H1 (cell line): ENCODE results near the gene GRB14. TPM values are rescaled to one million over a fixed set of nuclear protein-coding genes. Genes with fewer than 3 reads are reported as not detected.
A peak's percentile ranks its signal among the peaks of the same experiment; 100 is the strongest.

Experiments used
- CTCF ChIA-PET: fragments of 300-600 bp; sonication (Branson Sonifier 250); formaldehyde crosslinking; loops from one replicate; lab custom pipeline; 2021; ENCODE audit not compliant: partially characterized antibody; lab: Charles Lee
- POLR2A ChIA-PET: fragments of 300-600 bp; sonication (Branson Sonifier 250); formaldehyde crosslinking; loops from one replicate; lab custom pipeline; 2021; ENCODE audit warnings: inconsistent platforms; ENCODE audit not compliant: partially characterized antibody; lab: Charles Lee
- DNase-seq, 2 experiments: peaks; one replicate each; pipeline versions ENCODE4 v3.0.0 to v3.0.0-alpha.2; 2010 to 2022; ENCODE audit warnings: low spot score in 2 of 2, low read depth in 1 of 2, mixed read lengths in 1 of 2
- FAIRE-seq: peaks from 2 replicates; lab custom pipeline; 2011; peaks lifted over from hg19 to GRCh38; lab: Jason Lieb, UNC
- H2AFZ ChIP-seq: 2 replicates; pipeline ENCODE4 v1.8.1; 2012; ENCODE audit warnings: low read length, inconsistent platforms
- H2AK5ac ChIP-seq: 2 replicates; pipeline ENCODE4 v1.6.1; 2013; ENCODE audit warnings: low read depth, low read length
- H2BK120ac ChIP-seq: replicated peaks from 2 replicates; pipeline ENCODE3; 2013; ENCODE audit warnings: low read depth, low read length, inconsistent platforms
- H2BK12ac ChIP-seq: 2 replicates; pipeline ENCODE4 v1.6.1; 2013; ENCODE audit warnings: low read depth, low read length
- H2BK15ac ChIP-seq: 2 replicates; pipeline ENCODE4 v1.6.1; 2013; ENCODE audit warnings: low read length
- H2BK20ac ChIP-seq: 2 replicates; pipeline ENCODE4 v1.6.1; 2013; ENCODE audit warnings: low read length
- H2BK5ac ChIP-seq: 2 replicates; pipeline ENCODE4 v1.6.1; 2013; ENCODE audit warnings: low read depth, low read length
- H3K14ac ChIP-seq: 2 replicates; pipeline ENCODE4 v1.6.1; 2013; ENCODE audit warnings: inconsistent platforms; ENCODE audit not compliant: insufficient read length
- H3K18ac ChIP-seq: 2 replicates; pipeline ENCODE4 v1.6.1; 2013; ENCODE audit warnings: low read length; ENCODE audit errors: extremely low read depth
- H3K23ac ChIP-seq: 2 replicates; pipeline ENCODE4 v1.6.1; 2013; ENCODE audit warnings: inconsistent platforms; ENCODE audit not compliant: insufficient read length
- H3K23me2 ChIP-seq: 2 replicates; pipeline ENCODE4 v1.6.1; 2013; ENCODE audit warnings: low read depth, low read length
- H3K27ac ChIP-seq: 2 replicates; pipeline ENCODE4 v1.6.1; 2011; ENCODE audit warnings: low read depth, low read length, inconsistent platforms
- H3K27me3 ChIP-seq, 4 experiments: replicated peaks in 1 of 4; 1 replicate in 1 of 4; 2 replicates in 3 of 4; pipeline versions ENCODE4 v1.6.1 to v1.8.1; 2011 to 2013; ENCODE audit warnings: low read length in 3 of 4, mild to moderate bottlenecking in 3 of 4, inconsistent platforms in 2 of 4, mixed read lengths in 2 of 4, moderate library complexity in 1 of 4; ENCODE audit not compliant: control insufficient read depth in 3 of 4, insufficient read depth in 3 of 4; ENCODE audit errors: extremely low read depth in 1 of 4
- H3K36me3 ChIP-seq, 4 experiments: 2 replicates each; pipeline versions ENCODE4 v1.6.1 to v1.8.1; 2011 to 2013; ENCODE audit warnings: mild to moderate bottlenecking in 4 of 4, low read length in 3 of 4, moderate library complexity in 2 of 4, control low read depth in 1 of 4, inconsistent platforms in 1 of 4; ENCODE audit not compliant: insufficient read depth in 4 of 4, control insufficient read depth in 2 of 4
- H3K4ac ChIP-seq: replicated peaks from 2 replicates; pipeline ENCODE3; 2013; ENCODE audit warnings: low read length, low read depth, mixed read lengths, inconsistent platforms; ENCODE audit not compliant: insufficient read length
- H3K4me1 ChIP-seq, 4 experiments: replicated peaks in 1 of 4; 1 replicate in 1 of 4; 2 replicates in 3 of 4; pipeline versions ENCODE4 v1.6.1 to v1.8.1; 2011 to 2013; ENCODE audit warnings: low read length in 3 of 4, inconsistent platforms in 2 of 4, mixed read lengths in 1 of 4; ENCODE audit not compliant: insufficient read depth in 4 of 4, control insufficient read depth in 3 of 4
- H3K4me2 ChIP-seq, 2 experiments: 2 replicates each; pipeline versions ENCODE4 v1.6.1 to v1.8.1; 2011 to 2013; ENCODE audit warnings: low read depth in 2 of 2, low read length in 2 of 2, control low read depth in 1 of 2, inconsistent platforms in 1 of 2, mild to moderate bottlenecking in 1 of 2; ENCODE audit not compliant: insufficient read depth in 1 of 2
- H3K4me3 ChIP-seq, 4 experiments: fragments of 200-600, 300-600 bp in 1 of 4; sonication (generic), shearing (Covaris generic), sonication (Bioruptor Twin) in 1 of 4; 2 replicates each; pipeline versions ENCODE4 v1.5.1 to v1.8.1; 2011 to 2016; ENCODE audit warnings: low read length in 4 of 4, low read depth in 3 of 4, control low read depth in 2 of 4, inconsistent platforms in 2 of 4, mild to moderate bottlenecking in 2 of 4, mixed read lengths in 1 of 4, moderate library complexity in 1 of 4; ENCODE audit not compliant: insufficient read depth in 2 of 4; ENCODE audit errors: extremely low read depth in 1 of 4
- H3K56ac ChIP-seq: replicated peaks from 2 replicates; pipeline ENCODE3; 2013; ENCODE audit warnings: low read depth, mild to moderate bottlenecking, mixed read lengths, low read length, inconsistent platforms; ENCODE audit not compliant: insufficient read length
- H3K79me1 ChIP-seq: 2 replicates; pipeline ENCODE4 v1.6.1; 2013; ENCODE audit warnings: low read depth, low read length, control low read depth
- H3K79me2 ChIP-seq, 2 experiments: 2 replicates each; pipeline versions ENCODE4 v1.6.1 to v1.8.1; 2012 to 2013; ENCODE audit warnings: low read length in 2 of 2, mild to moderate bottlenecking in 2 of 2, inconsistent platforms in 1 of 2; ENCODE audit not compliant: insufficient read depth in 2 of 2, control insufficient read depth in 1 of 2
- H3K9ac ChIP-seq, 4 experiments: replicated peaks in 1 of 4; 1 replicate in 1 of 4; 2 replicates in 3 of 4; pipeline versions ENCODE4 v1.6.1 to v1.8.1; 2011 to 2013; ENCODE audit warnings: low read depth in 3 of 4, low read length in 3 of 4, control low read depth in 2 of 4, mild to moderate bottlenecking in 2 of 4, moderate library complexity in 2 of 4, inconsistent platforms in 1 of 4; ENCODE audit errors: extremely low read depth in 1 of 4
- H3K9me3 ChIP-seq, 2 experiments: 2 replicates each; pipeline versions ENCODE4 v1.6.1 to v1.8.1; 2012 to 2013; ENCODE audit warnings: mild to moderate bottlenecking in 2 of 2, moderate library complexity in 2 of 2, control low read depth in 1 of 2, inconsistent platforms in 1 of 2, low read depth in 1 of 2, low read length in 1 of 2, mixed read lengths in 1 of 2; ENCODE audit not compliant: insufficient read depth in 2 of 2
- H4K20me1 ChIP-seq, 2 experiments: replicated peaks in 1 of 2; 2 replicates each; pipeline versions ENCODE3 to v1.8.1; 2011 to 2013; ENCODE audit warnings: inconsistent platforms in 2 of 2, low read length in 2 of 2, mild to moderate bottlenecking in 1 of 2; ENCODE audit not compliant: insufficient read depth in 2 of 2, control insufficient read depth in 1 of 2
- H4K5ac ChIP-seq: 2 replicates; pipeline ENCODE4 v1.6.1; 2013; ENCODE audit warnings: low read length, low read depth, mixed read lengths, inconsistent platforms; ENCODE audit not compliant: insufficient read length
- H4K8ac ChIP-seq: 2 replicates; pipeline ENCODE4 v1.8.0; 2013; ENCODE audit warnings: mild to moderate bottlenecking, moderate library complexity, low read length, inconsistent platforms; ENCODE audit not compliant: insufficient read depth; ENCODE audit errors: extremely low read depth
- H4K91ac ChIP-seq: replicated peaks from 2 replicates; pipeline ENCODE3; 2013; ENCODE audit warnings: low read length, mixed read lengths, inconsistent platforms; ENCODE audit not compliant: insufficient read length
- BACH1 ChIP-seq: IDR thresholded peaks from 2 replicates; pipeline ENCODE4 v1.6.1; 2012; ENCODE audit warnings: low read length, improper control_type of control experiment
- BRCA1 ChIP-seq: IDR thresholded peaks from 2 replicates; pipeline ENCODE4 v1.6.1; 2012; ENCODE audit warnings: low read depth, low read length, improper control_type of control experiment
- CREB1 ChIP-seq: IDR thresholded peaks from 2 replicates; pipeline ENCODE4 v1.6.1; 2012; ENCODE audit warnings: inconsistent platforms
- CTCF ChIP-seq, 3 experiments: IDR thresholded peaks; 1 replicate in 2 of 3; 2 replicates in 1 of 3; pipeline versions ENCODE4 v1.5.1 to v1.6.1; 2011; ENCODE audit warnings: low read length in 3 of 3, mild to moderate bottlenecking in 3 of 3, inconsistent platforms in 2 of 3, low read depth in 1 of 3, moderate library complexity in 1 of 3; ENCODE audit not compliant: insufficient read depth in 1 of 3; ENCODE audit errors: control extremely low read depth in 1 of 3
- KDM5A ChIP-seq: fragments of 200-600 bp; IDR thresholded peaks from 2 replicates; pipeline ENCODE4 v1.7.1; 2012; ENCODE audit warnings: mild to moderate bottlenecking, low read length, inconsistent platforms, mixed read lengths
- NANOG ChIP-seq: IDR thresholded peaks from 2 replicates; pipeline ENCODE4 v1.6.1; 2011; ENCODE audit warnings: low read length, low read depth, mild to moderate bottlenecking, inconsistent platforms; ENCODE audit not compliant: insufficient read depth, poor library complexity, severe bottlenecking
- RAD21 ChIP-seq, 2 experiments: IDR thresholded peaks in 1 of 2; conservative IDR thresholded peaks in 1 of 2; 2 replicates each; pipeline ENCODE4 v1.6.1; 2011; ENCODE audit warnings: low read depth in 2 of 2, low read length in 2 of 2, improper control_type of control experiment in 1 of 2, inconsistent platforms in 1 of 2, mild to moderate bottlenecking in 1 of 2, moderate library complexity in 1 of 2
- SAP30 ChIP-seq: fragments of 300-600 bp; sonication (generic); IDR thresholded peaks from 2 replicates; pipeline ENCODE4 v1.7.1; 2012; ENCODE audit warnings: low read length, moderate library complexity, mild to moderate bottlenecking, inconsistent platforms; ENCODE audit not compliant: insufficient read depth, insufficient replicate concordance
- SP1 ChIP-seq: IDR thresholded peaks from 2 replicates; pipeline ENCODE4 v1.6.1; 2011; ENCODE audit warnings: low read depth, low read length
- SP4 ChIP-seq: IDR thresholded peaks from 2 replicates; pipeline ENCODE4 v1.6.1; 2012; ENCODE audit warnings: low read length, inconsistent platforms
- TBP ChIP-seq: IDR thresholded peaks from 2 replicates; pipeline ENCODE4 v1.6.1; 2011; ENCODE audit warnings: low read depth, low read length, improper control_type of control experiment
- WGBS, 2 experiments: shearing (Covaris generic) in 1 of 2; methylation state at CpG; one replicate each; pipeline versions ENCODE4 v1.1.6 to v1.1.7; 2013 to 2015; ENCODE audit warnings: low lambda C conversion rate in 2 of 2, mixed read lengths in 2 of 2, inconsistent platforms in 1 of 2, low coverage in 1 of 2, missing lambda C conversion rate in 1 of 2; ENCODE audit not compliant: insufficient replicate concordance in 2 of 2, insufficient coverage in 1 of 2, insufficient read length in 1 of 2; ENCODE audit errors: extremely low coverage in 1 of 2, missing lambda C conversion rate in 1 of 2; 5-methylcytosine and 5-hydroxymethylcytosine counted together
- polyA plus RNA-seq, 7 experiments: library from polyadenylated mRNA; depleted of rRNA in 3 of 7; stranded (reverse) in 5 of 7; unstranded in 2 of 7; fragments of >200 nt in 5 of 7; fragments of 200-250 nt in 2 of 7; gene quantifications; 1 replicate in 5 of 7; 2 replicates in 1 of 7; 4 replicates in 1 of 7; pipeline versions ENCODE4 v1.2.1 to v1.2.3, GENCODE V29; 2011 to 2013; ENCODE audit warnings: missing spikeins in 2 of 7, mixed read lengths in 2 of 7
- total RNA-seq: library from RNA; stranded (reverse); fragmentation: NEBNext Ultra II Directional; extraction: Animal tissue kit (Norgen Biotek cat#: 25700); gene quantifications from 2 replicates; pipeline ENCODE4 v1.2.1, GENCODE V29; 2021

Gene GRB14
- total and polyA plus RNA-seq, 2 of the 8 experiments (the other 6 are each of a cell fraction or from before 2014, with no cell fraction given), result 2.5 to 11.6 TPM

GRCh38 chr2:164620457-164620856 lies 825 bp downstream of the GRB14 start:
- Histone ChIP-seq H4K20me1 (no peaks in the 10 kb centered on the region), H3K18ac (no peak overlapping the region; the same call in 1 of the 2 replicates), H3K79me2 (no peaks in the 10 kb centered on the region), H3K4me2 (peak overlapping the region; percentile 79 to 93), H3K9me3 (no peaks in the 10 kb centered on the region), H3K4me1 (peaks cover 5 to 14% (median 11%) of the 10 kb centered on the region in 4 experiments; a peak in 6 of 7 replicates), H3K4me3 (peak overlapping the region; percentile 52 to 85 (median 72)), H4K8ac (peak overlapping the region; percentile 98; the same call in 1 of the 2 replicates), H4K91ac (peak overlapping the region; percentile 57), H3K4ac (no peak overlapping the region), H3K36me3 (no peaks in the 10 kb centered on the region), H2BK5ac (peak overlapping the region; percentile 18; the same call in 1 of the 2 replicates), H3K14ac (no peak overlapping the region), H3K27me3 (no peaks in the 10 kb centered on the region; a peak in 1 of 7 replicates), H2BK120ac (no peak overlapping the region), H3K27ac (no peak overlapping the region), H2BK12ac (peak overlapping the region; percentile 72; the same call in 1 of the 2 replicates), H2AK5ac (no peak overlapping the region), H3K23ac (no peak overlapping the region), H3K56ac (no peak overlapping the region), H2AFZ (0 out of 2 replicates have a peak overlapping the region, but pooled peaks have one; percentile 19), H4K5ac (peak overlapping the region; percentile 62), H2BK15ac (no peak overlapping the region), H2BK20ac (no peak overlapping the region), H3K23me2 (peaks cover 3% of the 10 kb centered on the region; the same call in 1 of the 2 replicates), H3K79me1 (no peaks in the 10 kb centered on the region), H3K9ac (peak overlapping the region in 3 of 4 experiments; percentile 76 to 85 (median 82); a peak in 5 of 7 replicates)
- 12% methylated on average over 7 of the region's 7 CpGs; no CpG with 5 or more reads in 1 of the 2 experiments for WGBS, 2 experiments
- POLR2A ChIA-PET, result interaction anchor here (1.5 to 2.2 kb wide), 5 partner anchors 8 to 31 kb away, joined by 4 to 7 read pairs (median 5); no protein-coding TSS in a partner anchor
- FAIRE-seq (no peak), DNase-seq (no peak)
- CTCF ChIA-PET, result interaction anchor here (0.6 to 2.9 kb wide), 5 partner anchors 8 to 59 kb away, joined by 3 to 17 read pairs (median 7); no protein-coding TSS in a partner anchor
- TF ChIP-seq KDM5A, result no peak
- TF ChIP-seq CTCF (IDR thresholded peaks at IDR 0.05; ENCODE audit: control extremely low read depth in 1 of 3, insufficient read depth in 1 of 3, low read depth in 1 of 3, low read length in 3 of 3), result no peak
- no peak for TF ChIP-seq TBP
- no peak for TF ChIP-seq BACH1
- no peak for TF ChIP-seq NANOG
- no peak for TF ChIP-seq SP4
- TF ChIP-seq SP1, result no peak
- TF ChIP-seq SAP30, result no peak
- TF ChIP-seq CREB1, result no peak
- no peak for TF ChIP-seq BRCA1
- TF ChIP-seq RAD21 (IDR thresholded peaks at IDR 0.05 in 1 of 2, conservative IDR thresholded peaks at IDR 0.05 in 1 of 2; ENCODE audit: low read depth in 2 of 2, low read length in 2 of 2), result no peak
